ENCODE data around the gene CRTC1. TPM values are rescaled to one million over a fixed set of nuclear protein-coding genes. Genes with fewer than 3 reads are reported as not detected.
"Not testable (repeated sequence)": the region's sequence is repeated elsewhere in the genome, so short reads cannot be mapped to it uniquely, and the experiment has no call there.

CRTC1 gene
- total and polyA plus RNA-seq, 11 donors = 3.8 to 10.2 (median 7.2) TPM

DNA sequence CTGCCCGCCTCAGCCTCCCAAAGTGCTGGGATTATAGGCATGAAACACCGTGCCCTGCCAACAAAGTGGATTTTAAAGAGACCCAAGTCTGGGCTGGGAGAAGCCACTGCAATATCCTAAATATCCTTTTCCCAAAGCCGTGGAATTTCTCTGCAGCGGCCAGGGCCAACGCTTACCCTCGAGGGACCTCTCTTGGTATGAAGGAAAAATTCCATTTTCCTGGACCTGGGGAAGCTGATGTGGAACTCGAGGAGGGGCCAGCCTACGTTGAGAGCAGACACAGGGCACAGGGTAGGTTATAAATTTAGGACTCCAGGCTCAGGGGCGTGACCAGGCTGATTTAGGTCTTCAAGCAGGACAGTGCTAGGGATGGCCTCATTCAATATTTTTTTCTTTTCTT, 130.6 kb downstream of the CRTC1 start:
- 35 to 49% (median 42%) methylated on average over 9 of the region's 9 CpGs for WGBS, 4 donors
- Histone ChIP-seq H3K36me3 (no peaks in the 10 kb centered on the region), H3K4me1 (peaks cover 0 to 11% (median 0%) of the 10 kb centered on the region in 12 donors), H3K27me3 (peaks cover 0 to 5% (median 0%) of the 10 kb centered on the region in 9 donors), H3K4me3 (no peak overlapping the region), H3K9me3 (no peaks in the 10 kb centered on the region), H3K27ac (no peak overlapping the region)
- ATAC-seq (peak in 1 of 4 donors; percentile 24), DNase-seq (no peak)
- no peak for TF ChIP-seq POLR2A (IDR thresholded peaks at IDR 0.05)
- TF ChIP-seq, protein P1, sequence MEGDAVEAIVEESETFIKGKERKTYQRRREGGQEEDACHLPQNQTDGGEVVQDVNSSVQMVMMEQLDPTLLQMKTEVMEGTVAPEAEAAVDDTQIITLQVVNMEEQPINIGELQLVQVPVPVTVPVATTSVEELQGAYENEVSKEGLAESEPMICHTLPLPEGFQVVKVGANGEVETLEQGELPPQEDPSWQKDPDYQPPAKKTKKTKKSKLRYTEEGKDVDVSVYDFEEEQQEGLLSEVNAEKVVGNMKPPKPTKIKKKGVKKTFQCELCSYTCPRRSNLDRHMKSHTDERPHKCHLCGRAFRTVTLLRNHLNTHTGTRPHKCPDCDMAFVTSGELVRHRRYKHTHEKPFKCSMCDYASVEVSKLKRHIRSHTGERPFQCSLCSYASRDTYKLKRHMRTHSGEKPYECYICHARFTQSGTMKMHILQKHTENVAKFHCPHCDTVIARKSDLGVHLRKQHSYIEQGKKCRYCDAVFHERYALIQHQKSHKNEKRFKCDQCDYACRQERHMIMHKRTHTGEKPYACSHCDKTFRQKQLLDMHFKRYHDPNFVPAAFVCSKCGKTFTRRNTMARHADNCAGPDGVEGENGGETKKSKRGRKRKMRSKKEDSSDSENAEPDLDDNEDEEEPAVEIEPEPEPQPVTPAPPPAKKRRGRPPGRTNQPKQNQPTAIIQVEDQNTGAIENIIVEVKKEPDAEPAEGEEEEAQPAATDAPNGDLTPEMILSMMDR (IDR thresholded peaks at IDR 0.05) = peak in 1 of 12 donors; percentile 16
- intact Hi-C loops (cut with DNase I) = no loop called here

DNA sequence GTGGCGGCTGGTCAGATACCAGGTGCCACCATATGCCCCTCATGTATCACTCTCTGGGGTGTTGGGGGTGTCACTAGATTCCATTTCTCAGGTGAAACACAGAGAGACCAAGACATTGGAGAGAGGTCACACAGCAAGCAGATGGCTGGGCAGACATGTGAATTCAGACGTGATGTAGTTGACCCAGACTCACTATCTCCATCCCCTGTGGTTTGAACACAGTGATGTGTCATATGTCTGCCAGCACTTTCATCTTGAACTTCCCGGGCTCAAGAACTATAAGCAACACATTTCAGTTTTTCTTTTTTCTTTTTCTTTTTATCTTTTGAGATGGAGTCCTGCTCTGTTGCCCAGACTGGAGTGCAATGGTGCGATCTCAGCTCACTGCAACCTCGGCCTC, 132.2 kb downstream of the CRTC1 start:
- Histone ChIP-seq H3K27ac (no peak overlapping the region), H3K27me3 (peaks cover 0 to 5% (median 0%) of the 10 kb centered on the region in 9 donors), H3K4me3 (no peak overlapping the region), H3K4me1 (no peaks in the 10 kb centered on the region), H3K36me3 (no peaks in the 10 kb centered on the region), H3K9me3 (no peaks in the 10 kb centered on the region)
- no peak for ATAC-seq
- no peak for DNase-seq
- TF ChIP-seq, protein P1 (IDR thresholded peaks at IDR 0.05) = no peak
- TF ChIP-seq POLR2A (IDR thresholded peaks at IDR 0.05) = no peak
- WGBS, 4 donors = 85 to 93% (median 89%) methylated on average over 5 of the region's 5 CpGs
- intact Hi-C loops (cut with DNase I) = no loop called here

DNA sequence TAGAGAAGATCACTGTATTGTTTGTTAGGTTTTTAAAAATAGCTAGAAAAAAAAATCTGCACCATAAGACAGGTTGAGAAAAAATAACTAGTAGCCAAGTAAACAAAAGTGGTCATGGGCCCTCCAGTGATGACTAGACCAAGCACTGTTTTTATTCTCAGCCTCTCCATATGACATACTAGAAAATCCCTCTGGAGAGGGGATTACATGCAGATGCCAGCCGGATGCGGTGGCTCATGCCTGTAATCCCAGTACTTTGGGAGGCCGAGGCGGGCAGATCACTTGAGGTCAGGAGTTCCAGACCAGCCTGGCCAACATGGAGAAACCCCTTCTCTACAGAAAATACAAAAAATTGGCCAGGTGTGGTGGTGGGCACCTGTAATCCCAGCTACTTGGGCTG, 133.2 kb downstream of the CRTC1 start:
- intact Hi-C loops (cut with DNase I); H3K4me3 ChIP-seq; H3K27ac ChIP-seq; ATAC-seq; H3K36me3 ChIP-seq; DNase-seq; H3K9me3 ChIP-seq; H3K27me3 ChIP-seq; H3K4me1 ChIP-seq: not testable (repeated sequence)
- WGBS, 4 donors = 88 to 98% (median 94%) methylated on average over 4 of the region's 4 CpGs

DNA sequence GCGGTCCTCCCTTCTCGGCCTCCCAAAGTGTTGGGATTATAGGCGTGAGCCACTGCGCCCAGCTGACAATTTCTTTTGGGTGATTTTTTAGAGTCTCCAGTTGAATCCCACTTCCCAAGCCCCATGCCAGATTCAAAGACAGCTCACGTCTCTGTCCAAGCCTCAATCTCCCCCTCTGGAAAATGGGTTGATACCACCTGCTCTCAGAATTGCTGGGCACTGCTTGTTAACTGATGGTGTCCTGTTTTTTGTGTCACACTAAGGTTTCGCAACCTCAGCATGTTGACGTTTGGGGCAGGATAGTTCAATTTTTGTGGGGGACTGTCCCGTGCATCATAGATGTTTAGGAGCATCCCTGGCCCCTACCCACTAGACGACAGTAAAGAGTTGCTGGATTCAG, 134.1 kb downstream of the CRTC1 start:
- H3K9me3 ChIP-seq = no peaks in the 10 kb centered on the region
- H3K4me1 ChIP-seq = no peaks in the 10 kb centered on the region
- ATAC-seq = no peak
- no peak overlapping the region for H3K27ac ChIP-seq
- peaks cover 0 to 5% (median 0%) of the 10 kb centered on the region in 9 donors for H3K27me3 ChIP-seq
- H3K4me3 ChIP-seq = no peak overlapping the region
- TF ChIP-seq POLR2A (IDR thresholded peaks at IDR 0.05) = no peak
- TF ChIP-seq, protein P1 (IDR thresholded peaks at IDR 0.05) = no peak
- WGBS, 4 donors = 86 to 90% (median 87%) methylated on average over 9 of the region's 9 CpGs
- no peaks in the 10 kb centered on the region for H3K36me3 ChIP-seq
- DNase-seq = no peak
- intact Hi-C loops (cut with DNase I) = no loop called here

DNA sequence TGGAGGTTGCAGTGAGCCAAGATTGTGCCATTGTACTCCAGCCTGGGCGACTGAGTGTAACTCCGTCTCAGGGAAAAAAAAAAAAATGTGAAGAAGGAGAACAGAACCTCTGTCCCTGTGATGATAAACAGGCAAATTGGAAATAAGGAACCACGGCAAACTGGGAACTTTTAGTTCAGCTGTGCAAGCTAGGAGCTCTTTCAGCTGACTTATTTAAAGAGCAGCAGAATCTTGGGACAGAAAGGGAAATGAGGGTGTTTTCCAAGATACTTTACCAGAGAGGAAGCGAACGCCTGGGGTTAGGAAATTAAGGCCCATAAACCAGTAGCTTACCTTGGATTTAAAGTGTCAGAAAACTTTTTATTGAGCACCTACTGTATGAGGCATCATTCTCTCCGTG, 145.3 kb downstream of the CRTC1 start:
- 53 to 62% (median 56%) methylated on average over 6 of the region's 6 CpGs for whole genome bisulfite sequencing, 4 donors
- H3K4me1 ChIP-seq = peaks cover 0 to 19% (median 8%) of the 10 kb centered on the region in 12 donors
- H3K27me3 ChIP-seq = no peaks in the 10 kb centered on the region
- no peak for ATAC-seq
- peaks cover 0 to 23% (median 10%) of the 10 kb centered on the region in 12 donors for H3K9me3 ChIP-seq
- intact Hi-C loops (cut with DNase I) = no loop called here
- H3K27ac ChIP-seq = no peak overlapping the region
- no peaks in the 10 kb centered on the region for H3K36me3 ChIP-seq
- H3K4me3 ChIP-seq = no peak overlapping the region
- no peak for DNase-seq
- TF ChIP-seq, protein P1 (IDR thresholded peaks at IDR 0.05) = no peak
- no peak for TF ChIP-seq POLR2A (IDR thresholded peaks at IDR 0.05)

Data from heart left ventricle (tissue), 16 donors.